HG03342 (cell line): ENCODE results near the gene ASTN2.
"Not testable (repeated sequence)": the region's sequence is repeated elsewhere in the genome, so short reads cannot be mapped to it uniquely, and the experiment has no call there.

ENCODE experiments used
- ATAC-seq: cut with Tn5 transposase; IDR thresholded peaks from one replicate; pipeline ENCODE4 v1.9.1; 2021; ENCODE audit warnings: mild to moderate bottlenecking, moderate library complexity; ENCODE audit not compliant: unreplicated experiment

The ASTN2 gene

GRCh38 chr9:116476935-116477381 is 937.9 kb downstream of the ASTN2 start:
- ATAC-seq, result no peak

GRCh38 chr9:116476002-116476401 is 938.9 kb downstream of the ASTN2 start:
- ATAC-seq, result no peak

- ATAC-seq, result no peak
Observed at GRCh38 chr9:116475201-116475600, 939.7 kb downstream of the ASTN2 start.

GRCh38 chr9:116471944-116472506 is 942.8 kb downstream of the ASTN2 start:
- no peak for ATAC-seq

- no peak for ATAC-seq
Observed at GRCh38 chr9:116471093-116471906, 943.6 kb downstream of the ASTN2 start.

GRCh38 chr9:116468793-116469527 is 945.9 kb downstream of the ASTN2 start:
- no peak for ATAC-seq

- ATAC-seq, result no peak
Observed at GRCh38 chr9:116468369-116468768, 946.5 kb downstream of the ASTN2 start.

- ATAC-seq, result no peak
Observed at GRCh38 chr9:116467740-116468351, 947.0 kb downstream of the ASTN2 start.

GRCh38 chr9:116466271-116467235 is 948.3 kb downstream of the ASTN2 start:
- no peak for ATAC-seq

- ATAC-seq, result no peak
Observed at GRCh38 chr9:116465576-116466270, 949.1 kb downstream of the ASTN2 start.

- ATAC-seq, result no peak
Observed at GRCh38 chr9:116464987-116465571, 949.8 kb downstream of the ASTN2 start.

- no peak for ATAC-seq
Observed at GRCh38 chr9:116464423-116464822, 950.4 kb downstream of the ASTN2 start.

GRCh38 chr9:116461632-116462031 is 953.2 kb downstream of the ASTN2 start:
- no peak for ATAC-seq

- ATAC-seq, result no peak
Observed at GRCh38 chr9:116460026-116460425, 954.8 kb downstream of the ASTN2 start.

GRCh38 chr9:116459576-116459975 is 955.3 kb downstream of the ASTN2 start:
- ATAC-seq, result no peak

- no peak for ATAC-seq
Observed at GRCh38 chr9:116456490-116457088, 958.3 kb downstream of the ASTN2 start.

- not testable (repeated sequence) for ATAC-seq
Observed at GRCh38 chr9:116454539-116454938, 960.3 kb downstream of the ASTN2 start.

GRCh38 chr9:116453785-116454184 is 961.1 kb downstream of the ASTN2 start:
- no peak for ATAC-seq

GRCh38 chr9:116452634-116453033 is 962.2 kb downstream of the ASTN2 start:
- ATAC-seq, result no peak
